Activated CD8-positive, alpha-beta T cell treated with anti-CD3 and anti-CD28 coated beads, Interleukin-2, amount 10 ng/mL, durations not matched to agents 7 days and 5 days (primary cell): ENCODE results near the gene CSNK1E. TPM values are rescaled to one million over a fixed set of nuclear protein-coding genes. Genes with fewer than 3 reads are reported as not detected.
"Not testable (repeated sequence)": the region's sequence is repeated elsewhere in the genome, so short reads cannot be mapped to it uniquely, and the experiment has no call there.

Experiments used
- ATAC-seq: fragments of 150-1000 bp; cut with Tn5 transposase; one replicate; pipeline ENCODE4 v1.10.0; 2021; ENCODE audit warnings: moderate library complexity
- CTCF ChIA-PET: fragments of 350-600 bp; sonication (Branson Sonifier 250); formaldehyde crosslinking; loops from one replicate; lab custom pipeline; 2021; ENCODE audit warnings: antibody characterized with exemption; lab: Charles Lee
- POLR2A ChIA-PET: fragments of 350-600 bp; sonication (Branson Sonifier 250); formaldehyde crosslinking; loops from one replicate; lab custom pipeline; 2021; ENCODE audit warnings: antibody characterized with exemption; lab: Charles Lee
- DNase-seq: peaks from one replicate; pipeline ENCODE4 v3.0.0-alpha.2; 2020
- H3K27ac Mint-ChIP-seq: one replicate; pipeline ENCODE4 v1.8.0; 2021; ENCODE audit warnings: mild to moderate bottlenecking, mixed read lengths
- H3K27me3 Mint-ChIP-seq: one replicate; pipeline ENCODE4 v1.8.0; 2021; ENCODE audit warnings: low read depth, mixed read lengths
- H3K36me3 Mint-ChIP-seq: one replicate; pipeline ENCODE4 v1.8.0; 2021; ENCODE audit warnings: low read depth, mixed read lengths
- H3K4me1 Mint-ChIP-seq: one replicate; pipeline ENCODE4 v1.8.0; 2021; ENCODE audit warnings: low read depth, mixed read lengths
- H3K4me3 Mint-ChIP-seq: one replicate; pipeline ENCODE4 v1.8.0; 2021; ENCODE audit warnings: mild to moderate bottlenecking, mixed read lengths
- H3K9me3 Mint-ChIP-seq: one replicate; pipeline ENCODE4 v1.8.0; 2022; ENCODE audit warnings: mixed read lengths; ENCODE audit not compliant: insufficient read depth
- total RNA-seq, 2 experiments: library from RNA; stranded (reverse); gene quantifications; one replicate each; pipeline ENCODE4 v1.2.3, GENCODE V29; 2021

CSNK1E gene
- total RNA-seq, 2 experiments from 2014 or later, result 74.7 to 82.9 TPM

- no peak overlapping the region for H3K4me3 Mint-ChIP-seq
- DNase-seq, result peak; percentile 14
- ATAC-seq, result no peak
- no peaks in the 10 kb centered on the region for H3K4me1 Mint-ChIP-seq
- H3K9me3 Mint-ChIP-seq, result no peaks in the 10 kb centered on the region
- ChIA-PET CTCF (interaction anchor here (0.7 kb wide), 1 partner anchor 24 kb away, joined by 3 read pairs; no protein-coding TSS in a partner anchor), POLR2A (interaction anchor here (0.5 kb wide), 1 partner anchor 486 kb away, joined by 4 read pairs; no protein-coding TSS in a partner anchor)
- no peak overlapping the region for H3K27ac Mint-ChIP-seq
- H3K27me3 Mint-ChIP-seq, result no peaks in the 10 kb centered on the region
- no peaks in the 10 kb centered on the region for H3K36me3 Mint-ChIP-seq
Observed at GRCh38 chr22:38348751-38349496, 31.7 kb upstream of the CSNK1E start.

- POLR2A ChIA-PET, result no interaction called here
- Mint-ChIP-seq H3K4me1 (no peaks in the 10 kb centered on the region), H3K27ac (no peak overlapping the region), H3K36me3 (no peaks in the 10 kb centered on the region), H3K4me3 (no peak overlapping the region), H3K27me3 (no peaks in the 10 kb centered on the region), H3K9me3 (no peaks in the 10 kb centered on the region)
- CTCF ChIA-PET, result interaction anchor here (2.6 kb wide), 1 partner anchor 296 kb away, joined by 12 read pairs; no protein-coding TSS in a partner anchor
- ATAC-seq (no peak), DNase-seq (peak; percentile 15)
Observed at GRCh38 chr22:38347944-38348750, 30.9 kb upstream of the CSNK1E start.

GRCh38 chr22:38347181-38347943 is 30.1 kb upstream of the CSNK1E start:
- Mint-ChIP-seq H3K27me3 (no peaks in the 10 kb centered on the region), H3K9me3 (no peaks in the 10 kb centered on the region), H3K27ac (no peak overlapping the region), H3K36me3 (no peaks in the 10 kb centered on the region), H3K4me1 (no peaks in the 10 kb centered on the region), H3K4me3 (no peak overlapping the region)
- no peak for ATAC-seq
- peak; percentile 13 for DNase-seq
- ChIA-PET POLR2A (no interaction called here), CTCF (interaction anchor here (2.6 kb wide), 1 partner anchor 295 kb away, joined by 12 read pairs; no protein-coding TSS in a partner anchor)

- DNase-seq, result peak; percentile 13
Observed at GRCh38 chr22:38346506-38346905, 29.3 kb upstream of the CSNK1E start.

GRCh38 chr22:38345782-38346181 is 28.5 kb upstream of the CSNK1E start:
- ATAC-seq (no peak), DNase-seq (peak; percentile 12)
- no peaks in the 10 kb centered on the region for H3K9me3 Mint-ChIP-seq
- H3K4me1 Mint-ChIP-seq, result no peaks in the 10 kb centered on the region
- ChIA-PET CTCF (interaction anchor here (2.6 kb wide), 1 partner anchor 294 kb away, joined by 12 read pairs; no protein-coding TSS in a partner anchor), POLR2A (no interaction called here)
- peaks cover 2% of the 10 kb centered on the region for H3K27me3 Mint-ChIP-seq
- no peak overlapping the region for H3K4me3 Mint-ChIP-seq
- no peaks in the 10 kb centered on the region for H3K36me3 Mint-ChIP-seq
- H3K27ac Mint-ChIP-seq, result no peak overlapping the region

More at GRCh38 chr22:38346506-38346905, 29.3 kb upstream of the CSNK1E start:
- Mint-ChIP-seq H3K4me1 (no peaks in the 10 kb centered on the region), H3K27ac (no peak overlapping the region), H3K27me3 (no peaks in the 10 kb centered on the region), H3K9me3 (no peaks in the 10 kb centered on the region), H3K36me3 (no peaks in the 10 kb centered on the region), H3K4me3 (no peak overlapping the region)
- no peak for ATAC-seq
- CTCF ChIA-PET, result interaction anchor here (2.6 kb wide), 1 partner anchor 294 kb away, joined by 12 read pairs; no protein-coding TSS in a partner anchor
- POLR2A ChIA-PET, result no interaction called here

GRCh38 chr22:38339893-38340292 is 22.7 kb upstream of the CSNK1E start:
- not testable (repeated sequence) for DNase-seq
- CTCF ChIA-PET, result interaction anchor here (1.1 kb wide), 1 partner anchor 288 kb away, joined by 3 read pairs; no protein-coding TSS in a partner anchor
- POLR2A ChIA-PET, result interaction anchor here (0.5 kb wide), 1 partner anchor 137 kb away, joined by 3 read pairs; no protein-coding TSS in a partner anchor

GRCh38 chr22:38338772-38339379 is 21.6 kb upstream of the CSNK1E start:
- POLR2A ChIA-PET, result no interaction called here
- no peak for ATAC-seq
- Mint-ChIP-seq H3K9me3 (no peaks in the 10 kb centered on the region), H3K27ac (no peak overlapping the region), H3K36me3 (no peaks in the 10 kb centered on the region), H3K4me1 (peaks cover 12% of the 10 kb centered on the region), H3K27me3 (peaks cover 11% of the 10 kb centered on the region), H3K4me3 (no peak overlapping the region)
- no peak for DNase-seq
- CTCF ChIA-PET, result interaction anchor here (1.5 kb wide), 1 partner anchor 310 kb away, joined by 3 read pairs; no protein-coding TSS in a partner anchor

More at GRCh38 chr22:38339893-38340292, 22.7 kb upstream of the CSNK1E start:
- H3K27ac Mint-ChIP-seq, H3K36me3 Mint-ChIP-seq, H3K9me3 Mint-ChIP-seq, H3K4me3 Mint-ChIP-seq, ATAC-seq: not testable (repeated sequence)
- peaks cover 11% of the 10 kb centered on the region for H3K27me3 Mint-ChIP-seq
- peaks cover 12% of the 10 kb centered on the region for H3K4me1 Mint-ChIP-seq

- Mint-ChIP-seq H3K4me3 (peak overlapping the region; percentile 59), H3K4me1 (peaks cover 12% of the 10 kb centered on the region), H3K9me3 (no peaks in the 10 kb centered on the region), H3K27ac (no peak overlapping the region), H3K36me3 (no peaks in the 10 kb centered on the region), H3K27me3 (peaks cover 11% of the 10 kb centered on the region)
- POLR2A ChIA-PET, result no interaction called here
- no peak for DNase-seq
- no peak for ATAC-seq
- CTCF ChIA-PET, result interaction anchor here (1.1 kb wide), 1 partner anchor 18 kb away, joined by 3 read pairs; no protein-coding TSS in a partner anchor
Observed at GRCh38 chr22:38336699-38337098, 19.5 kb upstream of the CSNK1E start.

GRCh38 chr22:38335077-38335476 is 17.8 kb upstream of the CSNK1E start:
- no peak overlapping the region for H3K4me3 Mint-ChIP-seq
- POLR2A ChIA-PET, result no interaction called here
- DNase-seq, result no peak
- no peak overlapping the region for H3K27ac Mint-ChIP-seq
- H3K4me1 Mint-ChIP-seq, result peaks cover 12% of the 10 kb centered on the region
- peaks cover 9% of the 10 kb centered on the region for H3K27me3 Mint-ChIP-seq
- no peak for ATAC-seq
- CTCF ChIA-PET, result no interaction called here
- no peaks in the 10 kb centered on the region for H3K9me3 Mint-ChIP-seq
- H3K36me3 Mint-ChIP-seq, result no peaks in the 10 kb centered on the region

- Mint-ChIP-seq H3K9me3 (no peaks in the 10 kb centered on the region), H3K27ac (no peak overlapping the region), H3K4me1 (peaks cover 4% of the 10 kb centered on the region), H3K27me3 (no peaks in the 10 kb centered on the region), H3K36me3 (no peaks in the 10 kb centered on the region), H3K4me3 (no peak overlapping the region)
- ATAC-seq (no peak), DNase-seq (no peak)
- CTCF ChIA-PET, result no interaction called here
- POLR2A ChIA-PET, result no interaction called here
Observed at GRCh38 chr22:38327805-38328204, 10.6 kb upstream of the CSNK1E start.

- Mint-ChIP-seq H3K27me3 (no peaks in the 10 kb centered on the region), H3K9me3 (no peaks in the 10 kb centered on the region), H3K36me3 (no peaks in the 10 kb centered on the region), H3K27ac (no peak overlapping the region), H3K4me1 (peaks cover 4% of the 10 kb centered on the region), H3K4me3 (no peak overlapping the region)
- ATAC-seq, result no peak
- DNase-seq, result no peak
- ChIA-PET CTCF (no interaction called here), POLR2A (no interaction called here)
Observed at GRCh38 chr22:38327396-38327795, 10.2 kb upstream of the CSNK1E start.
